Measurements from ENCODE around the gene OSBP2.

OSBP2 gene

DNA sequence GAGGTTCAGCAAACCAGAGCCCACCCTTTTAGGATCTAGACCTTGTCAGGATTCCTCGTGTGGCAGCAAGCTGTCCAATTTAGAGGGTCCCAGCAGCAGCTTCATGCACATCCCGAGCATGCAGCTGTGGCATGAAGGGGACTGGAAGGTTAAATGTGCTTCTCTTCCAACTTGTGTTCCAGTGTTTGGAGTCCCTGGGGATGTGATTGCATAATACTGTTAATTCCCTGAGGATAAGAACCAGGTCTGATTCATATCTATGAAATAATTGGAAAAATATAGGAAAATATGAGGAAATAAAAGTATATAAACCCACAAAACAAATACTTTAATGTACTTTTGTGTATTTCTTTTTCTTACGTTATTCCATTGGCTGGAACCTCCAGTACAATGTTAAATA is 143.4 kb downstream of the OSBP2 start:
- DNase-seq (ENCODE audit: low read depth in 2 of 2): no peak

- no peak for DNase-seq (ENCODE audit: low read depth in 2 of 2)
These were observed 146.6 kb downstream of the OSBP2 start for GRCh38 chr22:30841273-30841672.

DNA sequence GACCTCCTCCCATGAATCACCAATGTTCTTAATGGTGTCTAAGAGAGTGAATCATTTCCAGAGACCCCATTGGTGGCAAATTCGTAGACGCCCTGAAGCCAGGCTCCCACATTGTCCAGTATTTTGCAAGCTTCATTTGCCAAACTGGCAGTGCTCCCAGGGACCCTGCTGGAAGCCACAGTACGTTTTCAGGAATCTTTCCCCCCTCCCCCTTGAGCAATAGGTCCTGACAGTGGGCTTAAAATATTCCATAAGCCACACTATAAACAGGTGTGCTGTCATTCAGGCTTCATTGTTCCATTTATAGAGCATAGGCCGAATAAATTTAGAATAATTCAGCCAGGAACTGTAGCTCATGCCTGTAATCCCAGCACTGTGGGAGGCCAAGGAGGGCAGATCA is 148.6 kb downstream of the OSBP2 start:
- no peak for DNase-seq (ENCODE audit: low read depth in 2 of 2)

- DNase-seq (ENCODE audit: low read depth in 2 of 2): no peak
These were observed 152.9 kb downstream of the OSBP2 start for GRCh38 chr22:30847583-30847982.

- no peak for DNase-seq (ENCODE audit: low read depth in 2 of 2)
These were observed 160.6 kb downstream of the OSBP2 start for GRCh38 chr22:30855266-30855665.

GRCh38 chr22:30855677-30856518 is 161.2 kb downstream of the OSBP2 start:
- DNase-seq (ENCODE audit: low read depth in 2 of 2): no peak

- no peak for DNase-seq (ENCODE audit: low read depth in 2 of 2)
These were observed 162.2 kb downstream of the OSBP2 start for GRCh38 chr22:30856741-30857502.

- DNase-seq (ENCODE audit: low read depth in 2 of 2): no peak
These were observed 163.1 kb downstream of the OSBP2 start for GRCh38 chr22:30857791-30858190.

DNA sequence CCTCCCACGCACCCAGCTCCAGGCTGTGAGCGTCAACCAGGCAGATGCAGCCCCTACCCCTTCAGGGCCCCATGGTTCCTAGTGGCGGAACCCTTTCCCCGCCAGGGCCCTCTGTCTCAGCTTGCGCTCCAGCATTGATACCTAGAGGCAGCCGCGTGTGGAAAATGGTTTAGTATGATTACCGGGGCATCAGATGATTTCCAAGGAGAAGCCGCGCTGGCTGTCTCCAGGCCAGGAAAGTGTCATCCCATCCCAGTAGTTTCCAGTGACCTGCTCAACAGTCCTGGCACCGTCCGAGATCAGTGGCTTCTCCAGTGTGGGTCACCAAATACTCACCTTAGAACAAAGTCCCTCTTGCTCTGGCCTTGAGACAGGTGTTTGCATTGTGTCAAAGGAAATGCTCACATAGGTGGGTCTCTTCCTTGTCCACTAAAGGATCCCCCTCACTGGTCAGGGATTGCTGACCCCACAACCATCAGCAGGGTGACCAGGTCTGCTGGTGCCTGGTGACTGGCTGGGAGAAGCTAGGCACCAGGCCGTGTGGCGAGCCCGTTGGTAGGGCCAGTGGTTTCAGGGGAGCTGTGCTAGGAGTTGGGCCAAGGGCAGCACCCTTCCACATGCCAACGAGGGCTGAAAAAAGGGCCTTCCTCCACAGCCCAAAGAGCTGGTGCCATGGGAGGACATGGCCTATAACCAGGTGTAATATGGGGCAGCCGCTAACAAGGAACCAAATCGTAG is 164.5 kb downstream of the OSBP2 start:
- DNase-seq (ENCODE audit: low read depth in 2 of 2): no peak

DNA sequence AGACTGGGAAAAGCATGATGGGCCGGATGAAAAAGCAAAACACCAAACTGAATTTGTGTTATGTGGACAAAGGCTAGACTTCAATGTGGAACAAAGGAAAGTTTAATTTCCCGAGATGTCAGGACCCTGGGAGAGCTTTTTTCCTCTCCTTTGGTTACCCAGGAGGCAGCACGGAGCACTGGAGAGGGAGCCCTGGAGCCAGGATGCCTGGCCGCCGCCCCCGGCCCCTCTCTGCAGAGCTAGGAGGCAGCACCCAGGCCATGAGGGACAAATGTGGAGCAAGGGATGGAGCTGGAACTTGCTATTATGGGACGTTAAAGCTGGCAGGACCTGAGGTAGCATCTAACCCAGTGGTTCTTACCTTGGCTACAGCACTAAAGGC is 165.0 kb downstream of the OSBP2 start:
- DNase-seq (ENCODE audit: low read depth in 2 of 2): no peak

- DNase-seq (ENCODE audit: low read depth in 2 of 2): no peak
These were observed 165.8 kb downstream of the OSBP2 start for GRCh38 chr22:30860176-30861105.

GRCh38 chr22:30861131-30861530 is 166.5 kb downstream of the OSBP2 start:
- no peak for DNase-seq (ENCODE audit: low read depth in 2 of 2)

GRCh38 chr22:30861688-30862552 is 167.2 kb downstream of the OSBP2 start:
- no peak for DNase-seq (ENCODE audit: low read depth in 2 of 2)

DNA sequence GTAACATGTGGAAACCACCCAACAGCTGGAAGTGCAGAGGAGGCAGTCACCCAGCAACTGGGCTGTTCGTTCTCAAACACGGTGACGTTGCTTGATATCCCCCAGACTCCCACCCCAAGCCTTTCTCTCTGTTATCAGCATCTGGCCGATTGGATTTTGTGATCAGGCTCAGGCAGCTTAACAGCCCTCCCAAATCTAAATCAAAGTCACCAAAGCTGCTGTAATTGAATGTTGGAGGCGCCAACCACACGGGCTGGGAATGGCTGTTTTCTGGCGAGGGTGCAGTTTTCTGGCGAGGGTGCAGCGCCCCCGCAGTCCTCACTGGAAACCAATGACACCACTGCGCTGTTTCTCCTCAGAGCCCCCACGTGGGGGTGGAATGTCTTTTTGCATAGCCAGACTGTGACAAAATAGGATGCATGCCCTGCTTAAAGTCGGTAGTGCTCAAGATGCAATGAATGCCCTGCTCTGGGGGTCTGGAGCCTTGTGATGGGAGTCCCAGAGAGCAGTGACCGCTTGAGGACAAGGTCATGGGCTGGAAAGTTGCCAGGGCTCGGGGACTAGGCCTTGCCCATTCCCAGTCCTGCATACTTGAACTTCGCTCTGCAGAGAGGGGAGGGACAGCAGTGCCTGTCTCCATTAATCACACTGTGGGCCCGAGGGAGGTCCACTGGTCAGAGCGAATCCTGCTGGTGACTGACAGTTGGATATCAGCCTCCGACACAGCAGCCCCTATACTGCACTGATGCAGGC is 168.6 kb downstream of the OSBP2 start:
- no peak for DNase-seq (ENCODE audit: low read depth in 2 of 2)

DNA sequence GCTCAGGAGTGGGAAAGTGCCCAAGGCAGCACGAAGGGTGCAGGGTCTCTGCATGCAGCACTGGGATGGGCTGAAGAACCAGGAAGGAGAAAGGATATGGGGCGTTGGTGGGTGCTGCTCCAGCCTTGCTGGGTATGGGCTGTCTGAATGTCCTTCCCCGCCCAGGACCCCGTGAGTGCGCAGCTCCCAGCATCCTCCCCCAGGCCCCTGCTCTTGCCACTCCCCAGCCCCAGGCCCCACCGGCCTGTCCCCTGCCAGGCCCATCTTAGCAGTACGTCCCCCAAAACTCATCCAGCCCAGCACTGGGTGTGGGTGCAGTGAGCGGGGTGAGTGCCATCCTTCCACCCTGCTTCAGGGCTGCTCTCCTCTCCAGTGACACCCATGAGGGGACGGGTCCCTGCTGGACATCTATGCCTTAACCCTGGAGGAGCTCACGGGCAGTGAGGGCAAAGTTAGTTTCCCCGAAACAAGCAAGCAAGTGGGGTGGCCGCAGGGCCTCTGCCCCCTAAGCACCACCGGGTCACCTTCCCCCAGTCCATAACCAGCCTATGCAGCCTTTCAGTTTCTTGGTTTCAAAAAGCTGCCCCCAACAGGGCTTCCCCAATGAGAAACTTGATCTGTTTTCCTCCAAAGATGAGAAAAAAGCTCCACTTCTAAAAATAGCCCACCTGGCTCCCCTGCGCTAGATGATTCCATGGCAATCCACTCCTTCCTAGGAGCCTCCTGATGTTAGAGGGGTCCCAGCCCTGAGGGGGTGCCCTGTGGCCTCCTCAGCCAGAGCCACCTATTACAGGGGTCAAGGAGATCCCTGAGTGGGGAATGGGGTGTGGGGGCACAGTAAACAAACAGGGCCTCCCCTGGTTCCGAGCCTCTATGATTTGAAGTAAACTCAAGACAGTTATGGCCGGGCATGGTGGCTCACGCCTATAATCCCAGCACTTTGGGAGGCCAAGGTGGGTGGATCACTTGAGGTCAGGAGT is 170.1 kb downstream of the OSBP2 start:
- DNase-seq (ENCODE audit: low read depth in 2 of 2): no peak

DNA sequence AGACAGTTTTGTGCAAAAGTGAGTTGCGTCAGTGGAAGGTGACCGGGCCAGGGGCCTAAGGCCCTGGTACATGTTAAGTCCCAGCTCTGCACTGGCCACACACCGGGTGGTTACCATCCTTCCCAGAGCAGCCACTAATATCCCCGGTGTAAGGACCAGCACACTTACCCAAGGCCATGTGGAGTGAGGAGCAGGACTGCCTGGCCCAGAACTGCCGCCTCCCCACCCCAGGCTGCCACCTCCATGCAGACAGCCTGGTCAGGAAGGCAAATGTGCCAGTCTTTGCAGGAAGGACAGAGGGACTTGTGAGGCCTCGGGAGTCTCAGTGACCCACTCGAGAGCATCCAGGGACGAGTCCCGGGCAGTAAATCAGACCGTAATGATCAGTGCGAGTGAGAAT is 171.0 kb downstream of the OSBP2 start:
- DNase-seq (ENCODE audit: low read depth in 2 of 2): no peak

DNA sequence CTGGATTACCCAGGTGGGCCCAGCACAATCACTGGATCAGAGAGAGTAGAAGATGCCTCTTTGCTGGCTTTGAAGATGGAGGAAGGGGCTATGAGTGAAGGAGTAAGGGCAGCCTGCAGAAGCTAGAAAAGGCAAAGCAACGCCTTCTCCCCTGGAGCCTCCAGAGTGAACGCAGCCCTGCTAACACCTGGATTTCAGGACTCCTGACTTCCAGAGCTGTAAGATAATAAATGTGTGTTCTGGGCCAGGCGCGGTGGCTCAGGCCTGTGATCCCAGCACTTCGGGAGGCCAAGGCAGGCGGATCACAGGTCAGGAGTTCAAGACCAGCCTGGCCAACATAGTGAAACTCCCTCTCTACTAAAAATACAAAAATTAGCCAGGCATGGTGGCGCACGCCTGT is 171.5 kb downstream of the OSBP2 start:
- DNase-seq (ENCODE audit: low read depth in 2 of 2): no peak

- no peak for DNase-seq (ENCODE audit: low read depth in 2 of 2)
These were observed 172.2 kb downstream of the OSBP2 start for GRCh38 chr22:30866811-30867271.

All from stimulated activated CD4-positive, alpha-beta T cell treated with anti-CD3 and anti-CD28 coated beads, Interleukin-12 subunit alpha, Interleukin-12 subunit beta, amount 100 ng/mL, for 24 hours (primary cell).